HUES64 (cell line): ENCODE measurements around the gene PAX5.

Experiments used
- H3K27ac ChIP-seq: 2 replicates; pipeline ENCODE4 v1.7.0; 2013; ENCODE audit warnings: low read depth, low read length, inconsistent platforms
- H3K27me3 ChIP-seq: 2 replicates; pipeline ENCODE4 v1.6.1; 2013; ENCODE audit warnings: mild to moderate bottlenecking, low read length; ENCODE audit not compliant: insufficient read depth
- H3K36me3 ChIP-seq: 2 replicates; pipeline ENCODE4 v1.6.1; 2013; ENCODE audit warnings: mild to moderate bottlenecking, low read length; ENCODE audit not compliant: insufficient read depth
- H3K4me1 ChIP-seq: 2 replicates; pipeline ENCODE4 v1.6.1; 2013; ENCODE audit warnings: mild to moderate bottlenecking, low read length, moderate library complexity; ENCODE audit not compliant: insufficient read depth
- H3K4me3 ChIP-seq: 2 replicates; pipeline ENCODE4 v1.5.1; 2013; ENCODE audit warnings: mild to moderate bottlenecking, low read length, moderate library complexity
- H3K9ac ChIP-seq: 2 replicates; pipeline ENCODE4 v1.6.1; 2013; ENCODE audit warnings: mild to moderate bottlenecking, low read depth, low read length
- H3K9me3 ChIP-seq: 2 replicates; pipeline ENCODE4 v1.6.1; 2013; ENCODE audit warnings: low read depth, low read length; ENCODE audit not compliant: insufficient read depth
- WGBS: fragments of 150-250, 120-280 bp; methylation state at CpG from one replicate; pipeline ENCODE4 v1.1.7; 2013; ENCODE audit warnings: missing lambda C conversion rate; 5-methylcytosine and 5-hydroxymethylcytosine counted together

Gene PAX5

GRCh38 chr9:36937346-36937745 is 96.7 kb downstream of the PAX5 start:
- no peak overlapping the region for H3K27ac ChIP-seq
- no peaks in the 10 kb centered on the region for H3K9me3 ChIP-seq
- peaks cover 19% of the 10 kb centered on the region for H3K4me1 ChIP-seq
- H3K36me3 ChIP-seq = no peaks in the 10 kb centered on the region
- no peaks in the 10 kb centered on the region; the same call in 1 of the 2 replicates for H3K27me3 ChIP-seq
- H3K4me3 ChIP-seq = no peak overlapping the region
- WGBS = 60% methylated on average over 7 of the region's 7 CpGs
- no peak overlapping the region for H3K9ac ChIP-seq

- H3K27ac ChIP-seq = no peak overlapping the region
- peaks cover 19% of the 10 kb centered on the region for H3K4me1 ChIP-seq
- no peaks in the 10 kb centered on the region for H3K9me3 ChIP-seq
- H3K36me3 ChIP-seq = no peaks in the 10 kb centered on the region
- H3K4me3 ChIP-seq = no peak overlapping the region
- no peaks in the 10 kb centered on the region; the same call in 1 of the 2 replicates for H3K27me3 ChIP-seq
- H3K9ac ChIP-seq = no peak overlapping the region
Observed at GRCh38 chr9:36936498-36936831, 97.6 kb downstream of the PAX5 start.

- H3K36me3 ChIP-seq = no peaks in the 10 kb centered on the region
- 89% methylated on average over 9 of the region's 9 CpGs for WGBS
- H3K27ac ChIP-seq = no peak overlapping the region
Observed at GRCh38 chr9:36935768-36936497, 98.1 kb downstream of the PAX5 start.

GRCh38 chr9:36935332-36935731 is 98.7 kb downstream of the PAX5 start:
- Histone ChIP-seq H3K9me3 (no peaks in the 10 kb centered on the region), H3K4me1 (peaks cover 19% of the 10 kb centered on the region), H3K27me3 (no peaks in the 10 kb centered on the region; the same call in 1 of the 2 replicates), H3K4me3 (no peak overlapping the region), H3K36me3 (no peaks in the 10 kb centered on the region), H3K9ac (no peak overlapping the region), H3K27ac (no peak overlapping the region)
- WGBS = 95% methylated on average over 4 of the region's 4 CpGs

More at GRCh38 chr9:36935768-36936497, 98.1 kb downstream of the PAX5 start:
- Histone ChIP-seq H3K4me1 (peaks cover 19% of the 10 kb centered on the region), H3K9me3 (no peaks in the 10 kb centered on the region), H3K27me3 (no peaks in the 10 kb centered on the region; the same call in 1 of the 2 replicates), H3K9ac (no peak overlapping the region), H3K4me3 (no peak overlapping the region)

- peaks cover 19% of the 10 kb centered on the region for H3K4me1 ChIP-seq
- no peak overlapping the region for H3K27ac ChIP-seq
- no peaks in the 10 kb centered on the region for H3K9me3 ChIP-seq
- no peaks in the 10 kb centered on the region; the same call in 1 of the 2 replicates for H3K27me3 ChIP-seq
- no peak overlapping the region for H3K9ac ChIP-seq
- H3K36me3 ChIP-seq = no peaks in the 10 kb centered on the region
- no peak overlapping the region for H3K4me3 ChIP-seq
- 89% methylated on average over 3 of the region's 5 CpGs for WGBS
Observed at GRCh38 chr9:36934478-36935065, 99.5 kb downstream of the PAX5 start.

GRCh38 chr9:36933676-36934215 is 100.3 kb downstream of the PAX5 start:
- Histone ChIP-seq H3K27ac (no peak overlapping the region), H3K9ac (no peak overlapping the region), H3K36me3 (no peaks in the 10 kb centered on the region), H3K4me3 (no peak overlapping the region), H3K9me3 (no peaks in the 10 kb centered on the region), H3K27me3 (no peaks in the 10 kb centered on the region; the same call in 1 of the 2 replicates), H3K4me1 (peaks cover 13% of the 10 kb centered on the region)
- 84% methylated on average over 6 of the region's 6 CpGs for WGBS

- Histone ChIP-seq H3K27me3 (no peaks in the 10 kb centered on the region), H3K9ac (no peak overlapping the region), H3K4me1 (no peaks in the 10 kb centered on the region; the same call in 1 of the 2 replicates), H3K4me3 (no peak overlapping the region), H3K36me3 (no peaks in the 10 kb centered on the region), H3K9me3 (no peaks in the 10 kb centered on the region), H3K27ac (no peak overlapping the region)
- WGBS = 40% methylated on average over 2 of the region's 2 CpGs
Observed at GRCh38 chr9:36932198-36932597, 101.9 kb downstream of the PAX5 start.

GRCh38 chr9:36930941-36931340 is 103.1 kb downstream of the PAX5 start:
- Histone ChIP-seq H3K9ac (no peak overlapping the region), H3K4me1 (no peaks in the 10 kb centered on the region), H3K9me3 (no peaks in the 10 kb centered on the region), H3K27ac (no peak overlapping the region), H3K36me3 (no peaks in the 10 kb centered on the region), H3K4me3 (no peak overlapping the region), H3K27me3 (no peaks in the 10 kb centered on the region)
- 89% methylated on average over 4 of the region's 4 CpGs for WGBS

GRCh38 chr9:36929350-36929675 is 104.8 kb downstream of the PAX5 start:
- 98% methylated on average over 5 of the region's 5 CpGs for WGBS
- H3K9me3 ChIP-seq = no peaks in the 10 kb centered on the region
- H3K9ac ChIP-seq = no peak overlapping the region
- H3K27me3 ChIP-seq = no peaks in the 10 kb centered on the region
- H3K36me3 ChIP-seq = no peaks in the 10 kb centered on the region
- no peaks in the 10 kb centered on the region for H3K4me1 ChIP-seq
- H3K4me3 ChIP-seq = no peak overlapping the region
- H3K27ac ChIP-seq = no peak overlapping the region

GRCh38 chr9:36928670-36929349 is 105.3 kb downstream of the PAX5 start:
- H3K27me3 ChIP-seq = no peaks in the 10 kb centered on the region
- no peak overlapping the region for H3K27ac ChIP-seq
- H3K36me3 ChIP-seq = no peaks in the 10 kb centered on the region
- WGBS = 65% methylated on average over 3 of the region's 3 CpGs
- no peaks in the 10 kb centered on the region for H3K9me3 ChIP-seq
- H3K4me3 ChIP-seq = no peak overlapping the region
- no peak overlapping the region for H3K9ac ChIP-seq
- no peaks in the 10 kb centered on the region; the same call in 1 of the 2 replicates for H3K4me1 ChIP-seq

- Histone ChIP-seq H3K36me3 (no peaks in the 10 kb centered on the region), H3K27ac (no peak overlapping the region), H3K27me3 (no peaks in the 10 kb centered on the region), H3K9ac (no peak overlapping the region), H3K4me1 (no peaks in the 10 kb centered on the region; the same call in 1 of the 2 replicates), H3K4me3 (no peak overlapping the region), H3K9me3 (no peaks in the 10 kb centered on the region)
- 92% methylated on average over 2 of the region's 2 CpGs for WGBS
Observed at GRCh38 chr9:36928210-36928609, 105.9 kb downstream of the PAX5 start.
